Measurements from ENCODE around the gene RHOD.

DNA sequence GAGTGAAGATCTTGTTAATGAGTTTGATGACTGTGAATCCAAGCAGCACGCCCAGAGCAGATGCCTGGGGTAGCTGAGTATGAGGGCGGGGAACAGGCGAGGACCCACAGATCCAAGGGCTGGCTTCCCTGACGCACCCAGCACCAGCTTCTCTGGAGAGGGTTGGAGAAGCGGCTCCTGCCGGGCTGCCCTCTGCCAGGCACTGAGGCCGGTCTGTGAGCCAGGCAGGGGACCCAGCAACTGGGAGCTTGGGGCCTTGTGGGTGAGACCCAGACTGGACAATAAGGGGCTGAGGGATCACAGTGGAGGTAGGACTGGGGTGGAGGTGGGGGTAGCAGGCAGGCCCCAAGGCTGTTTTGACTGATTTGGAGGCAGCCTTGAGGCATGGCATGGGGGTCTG, 42.3 kb upstream of the RHOD start:
- no peak for TF ChIP-seq POLR2A (IDR thresholded peaks at IDR 0.05)
- TF ChIP-seq, protein P1, sequence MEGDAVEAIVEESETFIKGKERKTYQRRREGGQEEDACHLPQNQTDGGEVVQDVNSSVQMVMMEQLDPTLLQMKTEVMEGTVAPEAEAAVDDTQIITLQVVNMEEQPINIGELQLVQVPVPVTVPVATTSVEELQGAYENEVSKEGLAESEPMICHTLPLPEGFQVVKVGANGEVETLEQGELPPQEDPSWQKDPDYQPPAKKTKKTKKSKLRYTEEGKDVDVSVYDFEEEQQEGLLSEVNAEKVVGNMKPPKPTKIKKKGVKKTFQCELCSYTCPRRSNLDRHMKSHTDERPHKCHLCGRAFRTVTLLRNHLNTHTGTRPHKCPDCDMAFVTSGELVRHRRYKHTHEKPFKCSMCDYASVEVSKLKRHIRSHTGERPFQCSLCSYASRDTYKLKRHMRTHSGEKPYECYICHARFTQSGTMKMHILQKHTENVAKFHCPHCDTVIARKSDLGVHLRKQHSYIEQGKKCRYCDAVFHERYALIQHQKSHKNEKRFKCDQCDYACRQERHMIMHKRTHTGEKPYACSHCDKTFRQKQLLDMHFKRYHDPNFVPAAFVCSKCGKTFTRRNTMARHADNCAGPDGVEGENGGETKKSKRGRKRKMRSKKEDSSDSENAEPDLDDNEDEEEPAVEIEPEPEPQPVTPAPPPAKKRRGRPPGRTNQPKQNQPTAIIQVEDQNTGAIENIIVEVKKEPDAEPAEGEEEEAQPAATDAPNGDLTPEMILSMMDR (IDR thresholded peaks at IDR 0.05): no peak

Measured in uterus (tissue), 2 donors.